HepG2 (cell line): ENCODE results near the gene ANKRD65. TPM values are rescaled to one million over a fixed set of nuclear protein-coding genes. Genes with fewer than 3 reads are reported as not detected.
A peak's percentile ranks its signal among the peaks of the same experiment; 100 is the strongest.

Experiments
- ARNT2 ChIP-seq: sonication (generic); formaldehyde crosslinking; IDR thresholded peaks from 2 replicates; pipeline ENCODE4 v1.8.0; 2022; ENCODE audit warnings: mild to moderate bottlenecking, low read depth, missing genetic modification reagents, moderate library complexity
- ATF1 ChIP-seq: IDR thresholded peaks from 2 replicates; pipeline ENCODE4 v1.6.1; 2016; ENCODE audit warnings: mild to moderate bottlenecking, control low read depth
- ATF7-NPFF ChIP-seq: sonication (generic); formaldehyde crosslinking; IDR thresholded peaks from 2 replicates; pipeline ENCODE4 v1.8.1; 2023; ENCODE audit warnings: mild to moderate bottlenecking, low read depth, missing genetic modification reagents, moderate library complexity
- FOXO1 ChIP-seq: sonication (generic); formaldehyde crosslinking; IDR thresholded peaks from 2 replicates; pipeline ENCODE4 v1.4.0; 2020; ENCODE audit warnings: missing genetic modification reagents
- KLF15 ChIP-seq: sonication (generic); formaldehyde crosslinking; IDR thresholded peaks from 2 replicates; pipeline ENCODE4 v1.8.1; 2023; ENCODE audit warnings: borderline replicate concordance, mild to moderate bottlenecking, inconsistent platforms, missing genetic modification reagents, mixed read lengths
- MBD4 ChIP-seq: IDR thresholded peaks from 2 replicates; pipeline ENCODE4 v1.6.1; 2012; ENCODE audit warnings: low read length, inconsistent platforms, borderline replicate concordance
- MYC ChIP-seq: sonication (generic); formaldehyde crosslinking; IDR thresholded peaks from 2 replicates; pipeline ENCODE4 v1.9.0; 2021; ENCODE audit warnings: missing genetic modification reagents, borderline replicate concordance
- SMAD3 ChIP-seq: sonication (generic); formaldehyde crosslinking; IDR thresholded peaks from 2 replicates; pipeline ENCODE4 v1.4.0; 2020; ENCODE audit warnings: missing genetic modification reagents
- TFDP1 ChIP-seq: IDR thresholded peaks from 2 replicates; pipeline ENCODE4 v1.6.1; 2016; ENCODE audit warnings: missing compliant biosample characterization, missing genetic modification reagents, borderline replicate concordance
- ZFP62 ChIP-seq: sonication (generic); formaldehyde crosslinking; IDR thresholded peaks from 2 replicates; pipeline ENCODE4 v1.4.0; 2020; ENCODE audit warnings: missing genetic modification reagents
- ZFP91 ChIP-seq: sonication (generic); formaldehyde crosslinking; IDR thresholded peaks from 2 replicates; pipeline ENCODE4 v1.9.0; 2022; ENCODE audit warnings: missing genetic modification reagents, mild to moderate bottlenecking, borderline replicate concordance
- ZMAT3 ChIP-seq: sonication (generic); formaldehyde crosslinking; conservative IDR thresholded peaks from 2 replicates; pipeline ENCODE4 v1.7.0; 2021; ENCODE audit warnings: missing genetic modification reagents
- ZNF142 ChIP-seq: sonication (generic); formaldehyde crosslinking; IDR thresholded peaks from 2 replicates; pipeline ENCODE4 v1.4.0; 2020; ENCODE audit warnings: missing genetic modification reagents
- ZNF143 ChIP-seq: sonication (generic); formaldehyde crosslinking; IDR thresholded peaks from 2 replicates; pipeline ENCODE4 v1.4.0; 2020; ENCODE audit warnings: missing genetic modification reagents
- ZNF350 ChIP-seq: sonication (generic); formaldehyde crosslinking; IDR thresholded peaks from 2 replicates; pipeline ENCODE4 v1.4.0; 2020; ENCODE audit warnings: mild to moderate bottlenecking, low read depth, missing genetic modification reagents, borderline replicate concordance
- ZNF510 ChIP-seq: sonication (generic); formaldehyde crosslinking; IDR thresholded peaks from 2 replicates; pipeline ENCODE4 v1.4.0; 2020; ENCODE audit warnings: low read depth, mild to moderate bottlenecking, missing genetic modification reagents
- ZNF598 ChIP-seq: sonication (generic); formaldehyde crosslinking; IDR thresholded peaks from 2 replicates; pipeline ENCODE4 v1.5.1; 2020; ENCODE audit warnings: mild to moderate bottlenecking, missing genetic modification reagents, borderline replicate concordance
- ZNF672 ChIP-seq: sonication (generic); formaldehyde crosslinking; IDR thresholded peaks from 2 replicates; pipeline ENCODE4 v1.8.1; 2022; ENCODE audit warnings: missing genetic modification reagents
- ZNF747 ChIP-seq: sonication (generic); formaldehyde crosslinking; IDR thresholded peaks from 2 replicates; pipeline ENCODE4 v1.8.1; 2023; ENCODE audit warnings: missing genetic modification reagents, mild to moderate bottlenecking, borderline replicate concordance
- ZNF839 ChIP-seq: sonication (generic); formaldehyde crosslinking; IDR thresholded peaks from 2 replicates; pipeline ENCODE4 v1.4.0; 2020; ENCODE audit warnings: missing genetic modification reagents, mild to moderate bottlenecking, borderline replicate concordance
- polyA plus RNA-seq, 8 experiments: library from polyadenylated mRNA; depleted of rRNA in 3 of 8; stranded (reverse) in 7 of 8; unstranded in 1 of 8; fragments of >200 nt; fragmentation: Illumina TruSeq in 4 of 8; extraction: Trizol in 4 of 8; gene quantifications; 2 replicates each; pipeline versions ENCODE4 v1.2.1 to v1.2.3, GENCODE V29; 2011 to 2016; ENCODE audit warnings: low read depth in 4 of 8, missing spikeins in 1 of 8, mixed read lengths in 1 of 8; ENCODE audit not compliant: insufficient read depth in 1 of 8
- total RNA-seq, 5 experiments: library from RNA; depleted of rRNA; stranded (reverse); fragments of >200 nt; fragmentation: Illumina TruSeq; extraction: Trizol; gene quantifications; 2 replicates each; pipeline ENCODE4 v1.2.3, GENCODE V29; 2016; ENCODE audit warnings: low read depth in 1 of 5

ANKRD65 gene
- total and polyA plus RNA-seq, 2 of the 13 experiments (the other 11 are each of a cell fraction or from before 2014, with no cell fraction given): 12.1 to 30.1 TPM

- TF ChIP-seq FOXO1 (CRISPR knock-in tag): no peak; the same call in 1 of the 2 replicates
- no peak; the same call in 1 of the 2 replicates for TF ChIP-seq KLF15 (CRISPR knock-in tag)
- peak; percentile 89 for TF ChIP-seq ARNT2 (CRISPR knock-in tag)
- peak; percentile 89; the same call in 1 of the 2 replicates for TF ChIP-seq MYC (CRISPR knock-in tag)
- no peak for TF ChIP-seq ZNF672 (CRISPR knock-in tag)
- peak; percentile 93 for TF ChIP-seq ZNF143
- no peak; the same call in 1 of the 2 replicates for TF ChIP-seq ZNF598 (CRISPR knock-in tag)
- peak; percentile 82 for TF ChIP-seq ATF7-NPFF
- TF ChIP-seq ZNF510 (CRISPR knock-in tag): peak; percentile 77; the same call in 1 of the 2 replicates
- TF ChIP-seq ZMAT3 (CRISPR knock-in tag): peak; percentile 89
- TF ChIP-seq ZNF839 (CRISPR knock-in tag): 0 out of 2 replicates have a peak, but pooled peaks have one; percentile 15
- TF ChIP-seq ATF1 (CRISPR knock-in tag): peak; percentile 83
- TF ChIP-seq TFDP1 (CRISPR knock-in tag): peak; percentile 73; the same call in 1 of the 2 replicates
- peak; percentile 29; the same call in 1 of the 2 replicates for TF ChIP-seq ZNF350 (CRISPR knock-in tag)
- TF ChIP-seq ZFP91: peak; percentile 54
- no peak for TF ChIP-seq MBD4
- no peak for TF ChIP-seq SMAD3 (CRISPR knock-in tag)
- no peak for TF ChIP-seq ZNF142
- no peak; the same call in 1 of the 2 replicates for TF ChIP-seq ZFP62 (CRISPR knock-in tag)
- TF ChIP-seq ZNF747 (CRISPR knock-in tag): peak; percentile 43
These were observed 21.7 kb downstream of the ANKRD65 start, which contains the start of gene CCNL2 (continued) for GRCh38 chr1:1399187-1399871.
